MCF 10A (cell line): Measurements from ENCODE around the gene SH3RF1. TPM values are rescaled to one million over a fixed set of nuclear protein-coding genes. Genes with fewer than 3 reads are reported as not detected.

Experiments used
- BruUV-seq: library from RNA; stranded (reverse); fragments of 400-500 nt; replicated peaks from 2 replicates; lab custom pipeline; 2021; lab: Mats Ljungman, UMichigan
- CTCF ChIA-PET: fragments of 300-600 bp; sonication (Branson Sonifier 250); formaldehyde crosslinking; extraction: SDS; loops from one replicate; lab custom pipeline; 2021; ENCODE audit warnings: antibody characterized with exemption, inconsistent platforms; lab: Yijun Ruan, JAX
- POLR2A ChIA-PET: fragments of 300-600, 350-650 bp; sonication (Branson Sonifier 250); formaldehyde crosslinking; extraction: SDS; loops from one replicate; lab custom pipeline; 2020; ENCODE audit warnings: antibody characterized with exemption, inconsistent platforms; lab: Yijun Ruan, JAX
- DNase-seq: peaks from one replicate; pipeline ENCODE4 v3.0.0-alpha.2; 2018; ENCODE audit not compliant: unreplicated experiment
- H3K27ac Mint-ChIP-seq: one replicate; pipeline ENCODE4 v1.8.0; 2022; ENCODE audit warnings: mild to moderate bottlenecking, low read depth, mixed read lengths; ENCODE audit not compliant: unreplicated experiment
- H3K27me3 Mint-ChIP-seq: one replicate; pipeline ENCODE4 v1.8.0; 2022; ENCODE audit warnings: mixed read lengths; ENCODE audit not compliant: insufficient read depth, unreplicated experiment
- H3K36me3 Mint-ChIP-seq: one replicate; pipeline ENCODE4 v1.8.0; 2022; ENCODE audit warnings: mild to moderate bottlenecking, moderate library complexity, mixed read lengths; ENCODE audit not compliant: insufficient read depth, unreplicated experiment
- H3K4me1 Mint-ChIP-seq: one replicate; pipeline ENCODE4 v1.8.0; 2022; ENCODE audit warnings: mixed read lengths; ENCODE audit not compliant: insufficient read depth, unreplicated experiment
- H3K4me3 Mint-ChIP-seq: one replicate; pipeline ENCODE4 v1.8.0; 2022; ENCODE audit warnings: mild to moderate bottlenecking, moderate library complexity, mixed read lengths; ENCODE audit not compliant: unreplicated experiment
- H3K9me3 Mint-ChIP-seq: one replicate; pipeline ENCODE4 v1.8.0; 2022; ENCODE audit warnings: mixed read lengths; ENCODE audit not compliant: unreplicated experiment
- CTCF ChIP-seq: fragments of 200-600 bp; IDR thresholded peaks from one replicate; pipeline ENCODE4 v1.8.0; 2022; ENCODE audit warnings: antibody characterized with exemption, mild to moderate bottlenecking; ENCODE audit not compliant: unreplicated experiment
- intact Hi-C: fragments of 100-400 bp; cut with micrococcal nuclease; formaldehyde crosslinking; loops from 2 replicates; pipeline ENCODE4 v1.14.1; 2022
- total RNA-seq: library from RNA; stranded (reverse); gene quantifications from 2 replicates; pipeline ENCODE4 v1.2.3, GENCODE V29; 2022

Gene SH3RF1
- total RNA-seq, 1 experiment from 2014 or later: 17.4 TPM

- ChIA-PET CTCF (interaction anchor here (0.8 to 1.1 kb wide), 3 partner anchors 27 to 108 kb away, joined by 3 read pairs; no protein-coding TSS in a partner anchor), POLR2A (interaction anchor here (0.6 to 1.2 kb wide), 2 partner anchors 115 to 138 kb away, joined by 3 to 4 read pairs; no protein-coding TSS in a partner anchor)
- TF ChIP-seq CTCF: no peak
- H3K27ac Mint-ChIP-seq: no peak overlapping the region
- H3K4me1 Mint-ChIP-seq: peaks cover 10% of the 10 kb centered on the region
- no TSS peak for BruUV-seq
- intact Hi-C loops: loop anchor here (10.0 kb wide), 1 partner anchor 93 kb away; no protein-coding TSS in a partner anchor
- H3K9me3 Mint-ChIP-seq: no peaks in the 10 kb centered on the region
- DNase-seq: no peak
- peaks cover 5% of the 10 kb centered on the region for H3K36me3 Mint-ChIP-seq
- no peaks in the 10 kb centered on the region for H3K27me3 Mint-ChIP-seq
- H3K4me3 Mint-ChIP-seq: no peak overlapping the region
Measured at GRCh38 chr4:169117591-169118081, 153.1 kb downstream of the SH3RF1 start.

- no peak for DNase-seq
Measured at GRCh38 chr4:169116270-169116901, 154.4 kb downstream of the SH3RF1 start.

GRCh38 chr4:169115897-169116254, 154.9 kb downstream of the SH3RF1 start:
- TF ChIP-seq CTCF: no peak
- intact Hi-C loops: loop anchor here (1.0 to 10.0 kb wide), 3 partner anchors 91 to 370 kb away; partner anchors contain the start of gene SH3RF1
- Mint-ChIP-seq H3K27me3 (no peaks in the 10 kb centered on the region), H3K27ac (peak overlapping the region; percentile 77), H3K4me3 (peak overlapping the region; percentile 46), H3K4me1 (peaks cover 10% of the 10 kb centered on the region), H3K9me3 (no peaks in the 10 kb centered on the region), H3K36me3 (peaks cover 5% of the 10 kb centered on the region)
- CTCF ChIA-PET: interaction anchor here (0.7 to 1.3 kb wide), 5 partner anchors 17 to 370 kb away, joined by 3 to 5 read pairs (median 3); no protein-coding TSS in a partner anchor
- POLR2A ChIA-PET: interaction anchor here (1.6 kb wide), 1 partner anchor 11 kb away, joined by 5 read pairs; no protein-coding TSS in a partner anchor
- no TSS peak for BruUV-seq
- DNase-seq: peak; percentile 87

More at GRCh38 chr4:169116270-169116901, 154.4 kb downstream of the SH3RF1 start:
- TSS peak; percentile 74 for BruUV-seq
- POLR2A ChIA-PET: interaction anchor here (1.6 kb wide), 1 partner anchor 11 kb away, joined by 5 read pairs; no protein-coding TSS in a partner anchor
- Mint-ChIP-seq H3K27ac (peak overlapping the region; percentile 77), H3K9me3 (no peaks in the 10 kb centered on the region), H3K36me3 (peaks cover 5% of the 10 kb centered on the region), H3K4me3 (peak overlapping the region; percentile 46), H3K27me3 (no peaks in the 10 kb centered on the region), H3K4me1 (peaks cover 10% of the 10 kb centered on the region)
- intact Hi-C loops: loop anchor here (1.0 to 10.0 kb wide), 3 partner anchors 92 to 370 kb away; partner anchors contain the start of gene SH3RF1
- no peak for TF ChIP-seq CTCF
- CTCF ChIA-PET: interaction anchor here (0.7 to 1.3 kb wide), 6 partner anchors 17 to 369 kb away, joined by 3 to 5 read pairs (median 3); no protein-coding TSS in a partner anchor
